Measurements from ENCODE around the gene PLEKHJ1.

The PLEKHJ1 gene

GRCh38 chr19:2197270-2197669 lies 38.9 kb downstream of the PLEKHJ1 start:
- no peak for DNase-seq (ENCODE audit: low read depth)

GRCh38 chr19:2195914-2196313 lies 40.2 kb downstream of the PLEKHJ1 start:
- no peak for DNase-seq (ENCODE audit: low read depth)

- no peak for DNase-seq (ENCODE audit: low read depth)
These were observed 40.8 kb downstream of the PLEKHJ1 start for GRCh38 chr19:2195361-2195760.

- DNase-seq (ENCODE audit: low read depth), result no peak
These were observed 41.5 kb downstream of the PLEKHJ1 start for GRCh38 chr19:2194513-2195078.

GRCh38 chr19:2193807-2194206 lies 42.3 kb downstream of the PLEKHJ1 start:
- no peak for DNase-seq (ENCODE audit: low read depth)

GRCh38 chr19:2192862-2193261 lies 43.3 kb downstream of the PLEKHJ1 start:
- DNase-seq (ENCODE audit: low read depth), result no peak

GRCh38 chr19:2191456-2192310 lies 44.4 kb downstream of the PLEKHJ1 start:
- no peak for DNase-seq (ENCODE audit: low read depth)

GRCh38 chr19:2190848-2191455 lies 45.2 kb downstream of the PLEKHJ1 start:
- no peak for DNase-seq (ENCODE audit: low read depth)

GRCh38 chr19:2189880-2190279 lies 46.2 kb downstream of the PLEKHJ1 start:
- DNase-seq (ENCODE audit: low read depth), result no peak

- DNase-seq (ENCODE audit: low read depth), result peak; percentile 49
These were observed 47.3 kb downstream of the PLEKHJ1 start for GRCh38 chr19:2188708-2189385.

- DNase-seq (ENCODE audit: low read depth), result no peak
These were observed 49.0 kb downstream of the PLEKHJ1 start for GRCh38 chr19:2187159-2187558.

- DNase-seq (ENCODE audit: low read depth), result peak; percentile 99
These were observed 49.9 kb downstream of the PLEKHJ1 start for GRCh38 chr19:2186071-2186846.

- DNase-seq (ENCODE audit: low read depth), result no peak
These were observed 50.4 kb downstream of the PLEKHJ1 start for GRCh38 chr19:2185734-2186070.

GRCh38 chr19:2184422-2184975 lies 51.6 kb downstream of the PLEKHJ1 start:
- no peak for DNase-seq (ENCODE audit: low read depth)

All from EH (cell line).